ENCODE data around the gene ITGA1. TPM values are rescaled to one million over a fixed set of nuclear protein-coding genes. Genes with fewer than 3 reads are reported as not detected.

Gene ITGA1
- total and polyA plus RNA-seq, 5 donors from 2014 or later = 0.37 TPM; not detected in 4

GRCh38 chr5:52995914-52996313 is 208.2 kb downstream of the ITGA1 start:
- no peak overlapping the region for H3K27ac ChIP-seq (ENCODE audit: insufficient read depth, low read length, poor library complexity, severe bottlenecking)
- H3K27me3 ChIP-seq (ENCODE audit: control insufficient read depth, insufficient read depth, low read length) = peaks cover 13% of the 10 kb centered on the region
- Mint-ChIP-seq H3K27ac (no peak overlapping the region), H3K4me1 (no peaks in the 10 kb centered on the region), H3K36me3 (peaks cover 3% of the 10 kb centered on the region), H3K9me3 (no peaks in the 10 kb centered on the region), H3K4me3 (no peak overlapping the region), H3K27me3 (peaks cover 16% of the 10 kb centered on the region)
- H3K4me3 ChIP-seq (ENCODE audit: low read depth, low read length) = no peak overlapping the region
- DNase-seq = no peak
- no peak for ATAC-seq (ENCODE audit: low read depth in 2 of 2)
- H3K36me3 ChIP-seq (ENCODE audit: control insufficient read depth, insufficient read depth, low read length) = no peaks in the 10 kb centered on the region
- no peaks in the 10 kb centered on the region for H3K9me3 ChIP-seq (ENCODE audit: control insufficient read depth in 2 of 2, low read length in 2 of 2)
- no peaks in the 10 kb centered on the region for H3K4me1 ChIP-seq (ENCODE audit: control insufficient read depth, insufficient read depth, low read length, poor library complexity, severe bottlenecking)

DNA sequence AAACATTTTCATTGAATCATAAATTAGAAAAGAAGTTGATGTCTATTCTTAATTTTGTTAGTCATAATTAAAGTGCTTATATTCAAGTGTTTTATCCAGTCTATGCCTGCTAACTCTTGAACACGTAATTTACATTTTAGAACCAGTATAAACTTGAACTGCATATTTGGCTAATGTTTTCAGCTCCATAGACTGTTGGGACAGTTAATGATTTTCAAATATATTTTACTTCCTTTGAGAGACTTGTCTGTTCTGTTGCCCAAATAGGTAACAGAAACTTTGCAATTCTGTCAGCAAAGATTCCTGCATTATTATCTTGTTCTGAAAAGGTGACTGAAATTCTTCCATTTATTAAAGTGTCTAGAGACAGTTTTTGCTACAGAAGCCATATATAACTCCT is 209.3 kb downstream of the ITGA1 start:
- Mint-ChIP-seq H3K27me3 (peaks cover 11% of the 10 kb centered on the region), H3K9me3 (no peaks in the 10 kb centered on the region), H3K4me1 (no peaks in the 10 kb centered on the region), H3K36me3 (peaks cover 3% of the 10 kb centered on the region), H3K27ac (no peak overlapping the region), H3K4me3 (no peak overlapping the region)
- no peaks in the 10 kb centered on the region for H3K36me3 ChIP-seq (ENCODE audit: control insufficient read depth, insufficient read depth, low read length)
- no peaks in the 10 kb centered on the region for H3K4me1 ChIP-seq (ENCODE audit: control insufficient read depth, insufficient read depth, low read length, poor library complexity, severe bottlenecking)
- no peak overlapping the region for H3K27ac ChIP-seq (ENCODE audit: insufficient read depth, low read length, poor library complexity, severe bottlenecking)
- DNase-seq = no peak
- no peak for ATAC-seq (ENCODE audit: low read depth in 2 of 2)
- H3K9me3 ChIP-seq (ENCODE audit: control insufficient read depth in 2 of 2, low read length in 2 of 2) = no peaks in the 10 kb centered on the region
- H3K4me3 ChIP-seq (ENCODE audit: low read depth, low read length) = no peak overlapping the region
- H3K27me3 ChIP-seq (ENCODE audit: control insufficient read depth, insufficient read depth, low read length) = peaks cover 11% of the 10 kb centered on the region

DNA sequence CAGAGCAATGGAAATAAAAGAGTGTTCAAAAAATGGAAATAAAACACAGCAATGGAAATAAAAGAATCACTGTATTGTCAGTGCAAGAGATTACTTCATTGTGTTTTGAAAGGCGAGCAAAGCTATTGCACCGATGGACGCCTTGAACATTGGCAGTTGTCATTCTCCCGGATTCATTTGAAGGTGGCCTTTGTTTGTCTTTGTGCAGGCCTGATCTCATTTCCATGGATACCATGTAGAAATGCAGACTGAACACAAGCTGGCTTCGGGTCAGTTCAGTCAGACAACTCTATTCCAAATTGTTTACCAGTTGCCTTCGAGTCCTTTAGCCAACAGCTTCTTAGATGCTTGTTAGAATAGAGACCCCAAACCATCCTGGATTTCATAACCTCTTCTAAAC is 209.7 kb downstream of the ITGA1 start:
- Mint-ChIP-seq H3K36me3 (no peaks in the 10 kb centered on the region), H3K9me3 (no peaks in the 10 kb centered on the region), H3K4me3 (no peak overlapping the region)

GRCh38 chr5:52998552-52999313 is 211.0 kb downstream of the ITGA1 start:
- no peak overlapping the region for H3K4me3 Mint-ChIP-seq
- H3K27me3 Mint-ChIP-seq = no peaks in the 10 kb centered on the region
- no peaks in the 10 kb centered on the region for H3K36me3 Mint-ChIP-seq
- Histone ChIP-seq H3K27ac (ENCODE audit: insufficient read depth, low read length, poor library complexity, severe bottlenecking) (no peak overlapping the region), H3K36me3 (ENCODE audit: control insufficient read depth, insufficient read depth, low read length) (no peaks in the 10 kb centered on the region), H3K9me3 (ENCODE audit: control insufficient read depth in 2 of 2, low read length in 2 of 2) (no peaks in the 10 kb centered on the region), H3K4me1 (ENCODE audit: control insufficient read depth, insufficient read depth, low read length, poor library complexity, severe bottlenecking) (no peaks in the 10 kb centered on the region), H3K27me3 (ENCODE audit: control insufficient read depth, insufficient read depth, low read length) (peaks cover 5% of the 10 kb centered on the region), H3K4me3 (ENCODE audit: low read depth, low read length) (no peak overlapping the region)
- H3K4me1 Mint-ChIP-seq = no peaks in the 10 kb centered on the region
- no peak for ATAC-seq (ENCODE audit: low read depth in 2 of 2)
- no peak for DNase-seq
- peaks cover 0 to 2% (median 0%) of the 10 kb centered on the region in 7 donors for H3K9me3 Mint-ChIP-seq
- H3K27ac Mint-ChIP-seq = no peak overlapping the region

More for the DNA sequence above, 209.7 kb downstream of the ITGA1 start:
- H3K36me3 ChIP-seq (ENCODE audit: control insufficient read depth, insufficient read depth, low read length) = no peaks in the 10 kb centered on the region
- H3K27me3 ChIP-seq (ENCODE audit: control insufficient read depth, insufficient read depth, low read length) = peaks cover 9% of the 10 kb centered on the region
- Mint-ChIP-seq H3K4me1 (no peaks in the 10 kb centered on the region), H3K27me3 (peaks cover 11% of the 10 kb centered on the region), H3K27ac (no peak overlapping the region)
- DNase-seq (no peak), ATAC-seq (ENCODE audit: low read depth in 2 of 2) (no peak)
- no peak overlapping the region for H3K4me3 ChIP-seq (ENCODE audit: low read depth, low read length)
- H3K9me3 ChIP-seq (ENCODE audit: control insufficient read depth in 2 of 2, low read length in 2 of 2) = no peaks in the 10 kb centered on the region
- H3K4me1 ChIP-seq (ENCODE audit: control insufficient read depth, insufficient read depth, low read length, poor library complexity, severe bottlenecking) = no peaks in the 10 kb centered on the region
- no peak overlapping the region for H3K27ac ChIP-seq (ENCODE audit: insufficient read depth, low read length, poor library complexity, severe bottlenecking)

DNA sequence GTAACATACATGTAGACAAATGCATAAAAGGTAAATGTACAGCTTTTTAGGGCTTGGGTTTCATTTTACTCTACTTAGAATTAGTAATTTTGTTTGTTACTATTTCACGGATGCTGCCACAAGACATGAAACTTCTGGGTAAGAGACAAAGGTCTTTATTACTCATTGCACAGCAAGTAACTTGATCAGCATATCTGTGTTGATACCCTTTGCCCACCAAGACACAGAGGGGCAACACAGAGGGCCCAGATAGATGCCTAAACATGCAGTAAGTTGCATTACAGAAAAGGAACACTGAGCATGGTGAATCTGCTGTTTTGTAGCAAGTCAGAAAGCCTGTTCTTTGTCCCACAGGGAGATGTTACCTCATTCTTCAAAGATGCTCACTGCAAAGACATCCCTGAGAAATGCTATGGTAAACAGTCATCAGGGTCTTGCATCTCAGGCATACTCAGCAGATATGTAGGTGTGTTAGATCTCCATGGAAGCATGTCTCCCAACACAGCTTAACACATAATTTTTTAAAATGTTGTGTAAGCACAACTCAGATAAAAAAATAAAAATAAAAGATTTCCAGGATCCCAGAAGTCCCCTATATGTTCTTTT is 211.7 kb downstream of the ITGA1 start:
- Mint-ChIP-seq H3K9me3 (peaks cover 0 to 2% (median 0%) of the 10 kb centered on the region in 7 donors), H3K27ac (no peak overlapping the region), H3K4me1 (no peaks in the 10 kb centered on the region), H3K27me3 (no peaks in the 10 kb centered on the region), H3K36me3 (no peaks in the 10 kb centered on the region), H3K4me3 (no peak overlapping the region)
- Histone ChIP-seq H3K36me3 (ENCODE audit: control insufficient read depth, insufficient read depth, low read length) (no peaks in the 10 kb centered on the region), H3K4me1 (ENCODE audit: control insufficient read depth, insufficient read depth, low read length, poor library complexity, severe bottlenecking) (no peaks in the 10 kb centered on the region), H3K4me3 (ENCODE audit: low read depth, low read length) (no peak overlapping the region), H3K9me3 (ENCODE audit: control insufficient read depth in 2 of 2, low read length in 2 of 2) (no peaks in the 10 kb centered on the region), H3K27me3 (ENCODE audit: control insufficient read depth, insufficient read depth, low read length) (peaks cover 5% of the 10 kb centered on the region), H3K27ac (ENCODE audit: insufficient read depth, low read length, poor library complexity, severe bottlenecking) (no peak overlapping the region)
- ATAC-seq (ENCODE audit: low read depth in 2 of 2) (no peak), DNase-seq (no peak)

GRCh38 chr5:53001541-53001940 is 213.8 kb downstream of the ITGA1 start:
- Mint-ChIP-seq H3K4me1 (peaks cover 0 to 7% (median 5%) of the 10 kb centered on the region in 4 donors), H3K27ac (no peak overlapping the region), H3K9me3 (peaks cover 0 to 2% (median 0%) of the 10 kb centered on the region in 7 donors), H3K36me3 (no peaks in the 10 kb centered on the region), H3K4me3 (no peak overlapping the region), H3K27me3 (no peaks in the 10 kb centered on the region)
- H3K27ac ChIP-seq (ENCODE audit: insufficient read depth, low read length, poor library complexity, severe bottlenecking) = no peak overlapping the region
- H3K4me1 ChIP-seq (ENCODE audit: control insufficient read depth, insufficient read depth, low read length, poor library complexity, severe bottlenecking) = no peaks in the 10 kb centered on the region
- H3K9me3 ChIP-seq (ENCODE audit: control insufficient read depth in 2 of 2, low read length in 2 of 2) = no peaks in the 10 kb centered on the region
- DNase-seq = no peak
- no peaks in the 10 kb centered on the region for H3K27me3 ChIP-seq (ENCODE audit: control insufficient read depth, insufficient read depth, low read length)
- ATAC-seq (ENCODE audit: low read depth in 2 of 2) = no peak
- no peaks in the 10 kb centered on the region for H3K36me3 ChIP-seq (ENCODE audit: control insufficient read depth, insufficient read depth, low read length)
- no peak overlapping the region for H3K4me3 ChIP-seq (ENCODE audit: low read depth, low read length)

DNA sequence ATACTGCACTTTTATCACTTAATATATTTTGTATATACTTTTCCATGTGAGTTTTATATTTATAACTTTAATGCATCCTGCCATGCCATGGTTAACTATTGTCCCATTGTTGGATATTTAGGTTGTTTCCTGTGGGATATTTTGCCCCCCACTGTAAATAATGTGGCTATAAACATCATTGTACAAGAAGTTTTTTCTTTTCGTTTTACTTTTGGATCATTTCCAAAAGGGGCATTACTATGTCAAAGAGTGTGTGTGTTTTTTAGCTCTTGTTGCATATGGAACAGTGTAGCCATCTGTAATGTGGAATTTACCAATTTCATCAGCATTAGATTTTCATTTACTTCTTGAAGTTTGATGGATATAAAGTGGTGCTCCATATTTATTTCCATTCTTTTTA is 214.8 kb downstream of the ITGA1 start:
- H3K9me3 Mint-ChIP-seq = peaks cover 0 to 2% (median 0%) of the 10 kb centered on the region in 7 donors
- H3K27me3 ChIP-seq (ENCODE audit: control insufficient read depth, insufficient read depth, low read length) = no peaks in the 10 kb centered on the region
- no peaks in the 10 kb centered on the region for H3K36me3 ChIP-seq (ENCODE audit: control insufficient read depth, insufficient read depth, low read length)

DNA sequence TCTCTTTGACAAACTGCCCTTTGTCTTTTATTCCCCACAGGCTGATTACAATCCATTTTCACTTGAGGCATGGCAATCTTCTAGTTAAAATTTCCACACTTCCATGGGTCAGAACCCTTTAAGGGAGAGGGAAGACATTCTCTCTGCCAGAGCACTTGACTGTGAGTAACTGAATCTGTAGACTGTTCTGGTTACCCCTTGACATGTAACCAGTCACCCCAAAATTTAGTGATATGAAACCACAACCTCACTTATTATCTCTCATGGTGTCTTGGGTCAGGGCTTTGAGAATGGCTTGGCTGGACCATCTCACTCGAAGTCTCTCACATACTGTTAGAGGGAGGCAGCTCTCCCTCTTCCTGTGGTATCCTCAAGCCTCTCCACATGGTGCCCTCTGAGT is 215.4 kb downstream of the ITGA1 start:
- Histone ChIP-seq H3K9me3 (ENCODE audit: control insufficient read depth in 2 of 2, low read length in 2 of 2) (no peaks in the 10 kb centered on the region), H3K4me1 (ENCODE audit: control insufficient read depth, insufficient read depth, low read length, poor library complexity, severe bottlenecking) (no peaks in the 10 kb centered on the region), H3K4me3 (ENCODE audit: low read depth, low read length) (no peak overlapping the region), H3K27ac (ENCODE audit: insufficient read depth, low read length, poor library complexity, severe bottlenecking) (no peak overlapping the region), H3K36me3 (ENCODE audit: control insufficient read depth, insufficient read depth, low read length) (no peaks in the 10 kb centered on the region), H3K27me3 (ENCODE audit: control insufficient read depth, insufficient read depth, low read length) (no peaks in the 10 kb centered on the region)
- no peak for ATAC-seq (ENCODE audit: low read depth in 2 of 2)
- Mint-ChIP-seq H3K9me3 (peaks cover 0 to 2% (median 0%) of the 10 kb centered on the region in 7 donors), H3K27me3 (no peaks in the 10 kb centered on the region), H3K27ac (no peak overlapping the region), H3K36me3 (no peaks in the 10 kb centered on the region), H3K4me3 (no peak overlapping the region), H3K4me1 (peaks cover 5 to 17% (median 8%) of the 10 kb centered on the region in 4 donors)
- DNase-seq = no peak

More for the DNA sequence above, 214.8 kb downstream of the ITGA1 start:
- Mint-ChIP-seq H3K4me1 (peaks cover 4 to 10% (median 7%) of the 10 kb centered on the region in 4 donors), H3K27me3 (no peaks in the 10 kb centered on the region), H3K27ac (no peak overlapping the region), H3K36me3 (no peaks in the 10 kb centered on the region), H3K4me3 (no peak overlapping the region)
- Histone ChIP-seq H3K4me3 (ENCODE audit: low read depth, low read length) (no peak overlapping the region), H3K9me3 (ENCODE audit: control insufficient read depth in 2 of 2, low read length in 2 of 2) (no peaks in the 10 kb centered on the region), H3K27ac (ENCODE audit: insufficient read depth, low read length, poor library complexity, severe bottlenecking) (no peak overlapping the region), H3K4me1 (ENCODE audit: control insufficient read depth, insufficient read depth, low read length, poor library complexity, severe bottlenecking) (no peaks in the 10 kb centered on the region)
- DNase-seq (no peak), ATAC-seq (ENCODE audit: low read depth in 2 of 2) (no peak)
